MM.1S (cell line): ENCODE measurements around the gene DCHS1.

ENCODE experiments used
- DNase-seq: peaks from one replicate; pipeline ENCODE4 v3.0.0-alpha.2; 2015
- H2AFZ ChIP-seq: fragments of 300-600 bp; sonication (generic); 2 replicates; pipeline ENCODE4 v1.6.0; 2016; ENCODE audit warnings: antibody characterized with exemption, low read length
- H3F3A ChIP-seq: fragments of 300-600 bp; sonication (generic); 2 replicates; pipeline ENCODE4 v1.6.1; 2016; ENCODE audit warnings: mild to moderate bottlenecking, antibody characterized with exemption, low read length, moderate library complexity, mixed read lengths; ENCODE audit not compliant: insufficient read depth
- H3K27ac ChIP-seq: fragments of 300-600 bp; sonication (generic); 2 replicates; pipeline ENCODE4 v1.5.1; 2016; ENCODE audit warnings: mild to moderate bottlenecking, low read length
- H3K27me3 ChIP-seq: fragments of 300-600 bp; sonication (generic); replicated peaks from 2 replicates; pipeline ENCODE4 v1.6.0; 2016; ENCODE audit warnings: low read length; ENCODE audit not compliant: insufficient read depth
- H3K36me3 ChIP-seq: fragments of 300-600 bp; sonication (generic); replicated peaks from 2 replicates; pipeline ENCODE4 v1.6.1; 2016; ENCODE audit warnings: mild to moderate bottlenecking, low read length, mixed read lengths; ENCODE audit not compliant: insufficient read depth
- H3K4me1 ChIP-seq: fragments of 300-600 bp; sonication (generic); 2 replicates; pipeline ENCODE4 v1.6.1; 2016; ENCODE audit warnings: low read length, mixed read lengths
- H3K4me2 ChIP-seq: fragments of 300-600 bp; sonication (generic); 2 replicates; pipeline ENCODE4 v1.6.0; 2016; ENCODE audit warnings: low read depth, low read length
- H3K4me3 ChIP-seq: fragments of 300-600 bp; sonication (generic); 2 replicates; pipeline ENCODE4 v1.5.1; 2016; ENCODE audit warnings: low read length, mixed read lengths
- H3K79me2 ChIP-seq: fragments of 300-600 bp; sonication (generic); 2 replicates; pipeline ENCODE4 v1.6.1; 2016; ENCODE audit warnings: mixed run types, low read length, mixed read lengths
- H3K9ac ChIP-seq: fragments of 300-600 bp; sonication (generic); 2 replicates; pipeline ENCODE4 v1.6.1; 2016; ENCODE audit warnings: low read length, mixed read lengths
- H3K9me2 ChIP-seq: fragments of 300-600 bp; sonication (generic); replicated peaks from 2 replicates; pipeline ENCODE4 v1.6.1; 2016; ENCODE audit warnings: mild to moderate bottlenecking, low read length, mixed read lengths; ENCODE audit not compliant: insufficient read depth
- H3K9me3 ChIP-seq: fragments of 300-600 bp; sonication (generic); replicated peaks from 2 replicates; pipeline ENCODE4 v1.6.1; 2016; ENCODE audit warnings: mild to moderate bottlenecking, low read length, mixed read lengths; ENCODE audit not compliant: insufficient read depth
- H4K20me1 ChIP-seq: fragments of 300-600 bp; sonication (generic); 2 replicates; pipeline ENCODE4 v1.6.1; 2016; ENCODE audit warnings: mild to moderate bottlenecking, low read length, moderate library complexity, mixed read lengths; ENCODE audit not compliant: insufficient read depth
- CTCF ChIP-seq: fragments of 300-600 bp; sonication (generic); IDR thresholded peaks from 2 replicates; pipeline ENCODE4 v1.5.1; 2016; ENCODE audit warnings: antibody characterized with exemption, low read length, mixed read lengths
- EZH2 ChIP-seq: fragments of 300-600 bp; sonication (generic); optimal IDR thresholded peaks from 2 replicates; pipeline ENCODE3; 2017; ENCODE audit warnings: low read depth, mild to moderate bottlenecking, antibody characterized with exemption, low read length, mixed read lengths
- EZH2phosphoT487 ChIP-seq: fragments of 300-600 bp; sonication (generic); IDR thresholded peaks from 2 replicates; pipeline ENCODE4 v1.6.1; 2018; ENCODE audit warnings: antibody characterized with exemption, low read length

The DCHS1 gene

DNA sequence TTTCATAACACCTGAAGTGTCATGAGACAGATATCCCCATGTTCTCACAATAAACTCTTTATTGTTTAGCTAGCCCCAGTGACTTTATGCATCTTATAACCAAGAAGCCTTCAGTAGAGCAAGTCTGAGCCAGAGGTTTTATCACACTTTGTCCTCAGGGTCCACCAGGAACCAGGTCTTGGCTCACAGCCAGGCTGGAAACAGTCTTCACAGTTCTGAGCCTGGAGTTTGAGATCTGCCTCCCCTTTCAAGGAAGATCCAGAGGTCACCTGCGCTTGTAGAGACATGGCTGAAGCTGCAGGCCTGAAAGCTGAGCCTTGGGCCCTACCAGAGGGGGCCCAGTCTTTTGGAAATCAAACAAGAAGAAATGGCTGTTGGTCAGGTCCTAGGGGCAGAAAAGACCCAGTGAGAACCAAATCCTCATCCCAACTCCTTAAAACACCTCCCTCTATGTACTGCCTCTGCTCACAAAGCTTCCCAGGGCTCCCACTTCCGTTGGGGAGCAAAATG is 55.7 kb downstream of the DCHS1 start:
- H3K36me3 ChIP-seq, result peaks cover 10% of the 10 kb centered on the region; the same call in 1 of the 2 replicates
- no peaks in the 10 kb centered on the region for H3K27me3 ChIP-seq
- no peak overlapping the region for H3K9ac ChIP-seq
- DNase-seq, result no peak
- TF ChIP-seq EZH2, result no peak
- H4K20me1 ChIP-seq, result peaks cover 9% of the 10 kb centered on the region; the same call in 1 of the 2 replicates
- H3K4me1 ChIP-seq, result peaks cover 14% of the 10 kb centered on the region
- H3K27ac ChIP-seq, result no peak overlapping the region
- H3F3A ChIP-seq, result peaks cover 10% of the 10 kb centered on the region
- no peaks in the 10 kb centered on the region for H3K9me2 ChIP-seq
- H3K4me2 ChIP-seq, result no peak overlapping the region
- H3K4me3 ChIP-seq, result no peak overlapping the region
- H3K9me3 ChIP-seq, result no peaks in the 10 kb centered on the region
- no peak overlapping the region for H2AFZ ChIP-seq
- peaks cover 86% of the 10 kb centered on the region for H3K79me2 ChIP-seq

GRCh38 chr11:6599449-6599848 is 56.2 kb downstream of the DCHS1 start:
- Histone ChIP-seq H3K9me2 (no peaks in the 10 kb centered on the region), H3K27ac (no peak overlapping the region), H3F3A (peaks cover 6% of the 10 kb centered on the region), H3K9me3 (no peaks in the 10 kb centered on the region), H3K4me2 (no peak overlapping the region), H4K20me1 (peaks cover 9% of the 10 kb centered on the region; the same call in 1 of the 2 replicates), H3K4me1 (peaks cover 9% of the 10 kb centered on the region), H3K79me2 (peaks cover 84% of the 10 kb centered on the region), H3K4me3 (no peak overlapping the region), H2AFZ (no peak overlapping the region), H3K36me3 (peaks cover 10% of the 10 kb centered on the region; the same call in 1 of the 2 replicates), H3K9ac (no peak overlapping the region), H3K27me3 (no peaks in the 10 kb centered on the region)
- TF ChIP-seq CTCF, result no peak
- no peak for TF ChIP-seq EZH2phosphoT487
- TF ChIP-seq EZH2, result no peak
- no peak for DNase-seq

DNA sequence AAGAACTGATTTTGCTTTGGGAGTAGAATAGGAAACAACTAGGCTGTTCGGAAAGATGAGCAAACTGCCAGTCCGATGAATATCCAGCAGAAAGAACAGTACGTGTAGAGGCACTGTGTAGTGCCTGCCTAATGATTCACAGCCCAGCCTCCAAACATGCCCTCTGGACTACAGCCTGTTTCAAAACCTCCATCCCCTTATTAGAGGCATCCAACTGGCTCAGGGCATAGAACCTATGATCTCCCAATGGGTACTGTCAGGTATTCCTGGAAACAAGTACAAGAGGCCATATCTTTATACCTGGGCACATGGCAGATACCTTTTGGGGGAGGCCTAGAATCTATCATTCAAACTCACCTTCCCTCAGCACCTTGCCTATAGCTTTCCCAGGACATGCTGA is 57.1 kb downstream of the DCHS1 start:
- Histone ChIP-seq H3K4me2 (no peak overlapping the region), H3K4me1 (peaks cover 9% of the 10 kb centered on the region), H3K27me3 (no peaks in the 10 kb centered on the region), H3F3A (no peaks in the 10 kb centered on the region), H3K4me3 (no peak overlapping the region), H3K79me2 (peaks cover 83% of the 10 kb centered on the region), H3K9ac (no peak overlapping the region), H2AFZ (no peak overlapping the region), H4K20me1 (peaks cover 9% of the 10 kb centered on the region; the same call in 1 of the 2 replicates), H3K27ac (no peak overlapping the region), H3K9me3 (no peaks in the 10 kb centered on the region), H3K36me3 (peaks cover 10% of the 10 kb centered on the region; the same call in 1 of the 2 replicates), H3K9me2 (no peaks in the 10 kb centered on the region)
- TF ChIP-seq EZH2phosphoT487 (no peak), EZH2 (no peak), CTCF (no peak)
- no peak for DNase-seq

GRCh38 chr11:6596239-6596877 is 59.3 kb downstream of the DCHS1 start:
- Histone ChIP-seq H3K79me2 (peaks cover 62% of the 10 kb centered on the region), H3K4me3 (no peak overlapping the region), H3K27ac (no peak overlapping the region), H3K36me3 (peaks cover 8% of the 10 kb centered on the region; the same call in 1 of the 2 replicates), H3K9ac (no peak overlapping the region), H4K20me1 (peaks cover 9% of the 10 kb centered on the region; the same call in 1 of the 2 replicates), H3K9me3 (no peaks in the 10 kb centered on the region), H3F3A (no peaks in the 10 kb centered on the region), H2AFZ (no peak overlapping the region), H3K4me2 (no peak overlapping the region), H3K9me2 (no peaks in the 10 kb centered on the region), H3K4me1 (no peaks in the 10 kb centered on the region), H3K27me3 (no peaks in the 10 kb centered on the region)
- DNase-seq, result no peak
- TF ChIP-seq EZH2phosphoT487 (no peak), CTCF (no peak), EZH2 (no peak)
